H1 (cell line): Measurements from ENCODE around the gene DENND2A. TPM values are rescaled to one million over a fixed set of nuclear protein-coding genes. Genes with fewer than 3 reads are reported as not detected.

Experiments
- CTBP2 ChIP-seq: IDR thresholded peaks from 2 replicates; pipeline ENCODE4 v1.7.0; 2011; ENCODE audit warnings: borderline replicate concordance, mild to moderate bottlenecking, moderate library complexity, mixed read lengths, low read length; ENCODE audit not compliant: insufficient read depth, insufficient read length
- PHF8 ChIP-seq: fragments of 200-600 bp; sonication (generic); conservative IDR thresholded peaks from 2 replicates; pipeline ENCODE4 v1.7.1; 2012; ENCODE audit warnings: low read depth, mild to moderate bottlenecking, inconsistent platforms, low read length, moderate library complexity
- polyA plus RNA-seq, 7 experiments: library from polyadenylated mRNA; depleted of rRNA in 3 of 7; stranded (reverse) in 5 of 7; unstranded in 2 of 7; fragments of >200 nt in 5 of 7; fragments of 200-250 nt in 2 of 7; gene quantifications; 1 replicate in 5 of 7; 2 replicates in 1 of 7; 4 replicates in 1 of 7; pipeline versions ENCODE4 v1.2.1 to v1.2.3, GENCODE V29; 2011 to 2013; ENCODE audit warnings: missing spikeins in 2 of 7, mixed read lengths in 2 of 7
- total RNA-seq: library from RNA; stranded (reverse); fragmentation: NEBNext Ultra II Directional; extraction: Animal tissue kit (Norgen Biotek cat#: 25700); gene quantifications from 2 replicates; pipeline ENCODE4 v1.2.1, GENCODE V29; 2021

DENND2A gene
- total and polyA plus RNA-seq, 2 of the 8 experiments (the other 6 are each of a cell fraction or from before 2014, with no cell fraction given): 5.0 to 13.0 TPM

GRCh38 chr7:140559410-140559809, 81.2 kb downstream of the DENND2A start (continued):
- no peak for TF ChIP-seq CTBP2
- TF ChIP-seq PHF8: no peak
- TF ChIP-seq, all 59 proteins: peak for 0
